ENCODE results near the gene TMTC1. TPM values are rescaled to one million over a fixed set of nuclear protein-coding genes. Genes with fewer than 3 reads are reported as not detected.

TMTC1 gene
- total RNA-seq, 1 donor from 2014 or later = 16.1 TPM

DNA sequence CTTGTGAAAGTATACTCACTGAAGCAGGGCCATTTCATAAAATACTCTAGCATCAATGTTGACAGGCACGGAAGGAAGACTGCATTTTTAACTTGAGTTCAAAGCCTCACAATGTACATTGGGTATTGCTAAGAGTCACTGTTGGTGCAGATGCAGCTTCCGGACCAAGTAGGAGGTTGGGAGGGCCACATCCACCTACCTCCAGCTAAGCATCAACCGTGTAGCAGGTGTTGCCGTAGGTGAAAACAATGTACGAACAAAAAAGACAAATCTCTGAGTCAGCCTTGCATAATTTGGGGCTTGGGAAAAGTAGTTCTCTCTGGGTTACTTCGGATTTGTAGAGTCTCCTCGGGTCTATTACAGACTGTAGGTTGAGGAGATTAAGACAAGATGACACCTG lies 48.1 kb downstream of the TMTC1 start:
- no peaks in the 10 kb centered on the region for H4K20me1 ChIP-seq (ENCODE audit: low read depth)
- no peak overlapping the region for H2AFZ ChIP-seq (replicated peaks)
- peaks cover 3% of the 10 kb centered on the region for H3K4me1 ChIP-seq
- no peaks in the 10 kb centered on the region for H3F3A ChIP-seq (ENCODE audit: low read depth)
- no peaks in the 10 kb centered on the region for H3K36me3 ChIP-seq
- no peaks in the 10 kb centered on the region for H3K27me3 ChIP-seq
- TF ChIP-seq EZH2 (IDR thresholded peaks at IDR 0.05) (no peak), CTCF (IDR thresholded peaks at IDR 0.05) (no peak), EZH2phosphoT487 (IDR thresholded peaks at IDR 0.05) (no peak)
- Mint-ChIP-seq H3K4me1 (peaks cover 10% of the 10 kb centered on the region), H3K27ac (no peak overlapping the region), H3K36me3 (peaks cover 14% of the 10 kb centered on the region), H3K9me3 (no peaks in the 10 kb centered on the region), H3K4me3 (no peak overlapping the region), H3K27me3 (ENCODE audit: insufficient read depth, low read depth) (no peaks in the 10 kb centered on the region)
- DNase-seq (ENCODE audit: low spot score) = no peak
- no peak overlapping the region for H3K27ac ChIP-seq
- no peak overlapping the region for H3K9ac ChIP-seq
- H3K4me3 ChIP-seq = no peak overlapping the region
- no peaks in the 10 kb centered on the region for H3K9me3 ChIP-seq (ENCODE audit: low read depth)
- no peaks in the 10 kb centered on the region for H3K79me2 ChIP-seq (ENCODE audit: low read depth)
- H3K4me2 ChIP-seq = no peak overlapping the region

GRCh38 chr12:29734734-29735133 lies 49.0 kb downstream of the TMTC1 start:
- no peaks in the 10 kb centered on the region for H3K27me3 ChIP-seq
- H3K4me1 Mint-ChIP-seq = peaks cover 13% of the 10 kb centered on the region
- no peaks in the 10 kb centered on the region for H3K9me3 ChIP-seq (ENCODE audit: low read depth)
- no peak overlapping the region for H3K27ac ChIP-seq
- no peak overlapping the region for H3K4me2 ChIP-seq
- H3K27me3 Mint-ChIP-seq (ENCODE audit: insufficient read depth, low read depth) = no peaks in the 10 kb centered on the region
- no peak overlapping the region for H3K27ac Mint-ChIP-seq
- no peak overlapping the region for H3K9ac ChIP-seq
- H3K9me3 Mint-ChIP-seq = no peaks in the 10 kb centered on the region
- peaks cover 9% of the 10 kb centered on the region for H3K36me3 Mint-ChIP-seq
- DNase-seq (ENCODE audit: low spot score) = no peak
- no peak for TF ChIP-seq EZH2phosphoT487 (IDR thresholded peaks at IDR 0.05)
- no peak for TF ChIP-seq EZH2 (IDR thresholded peaks at IDR 0.05)
- TF ChIP-seq CTCF (IDR thresholded peaks at IDR 0.05) = no peak
- peaks cover 4% of the 10 kb centered on the region for H3K4me1 ChIP-seq
- H3K36me3 ChIP-seq = no peaks in the 10 kb centered on the region
- H3K4me3 ChIP-seq = no peak overlapping the region
- no peaks in the 10 kb centered on the region for H3K79me2 ChIP-seq (ENCODE audit: low read depth)
- H2AFZ ChIP-seq (replicated peaks) = no peak overlapping the region
- H4K20me1 ChIP-seq (ENCODE audit: low read depth) = no peaks in the 10 kb centered on the region
- H3F3A ChIP-seq (ENCODE audit: low read depth) = no peaks in the 10 kb centered on the region
- no peak overlapping the region for H3K4me3 Mint-ChIP-seq

- TF ChIP-seq CTCF (IDR thresholded peaks at IDR 0.05) (no peak), EZH2phosphoT487 (IDR thresholded peaks at IDR 0.05) (no peak), EZH2 (IDR thresholded peaks at IDR 0.05) (no peak)
- Histone ChIP-seq H3K4me1 (peaks cover 4% of the 10 kb centered on the region), H4K20me1 (ENCODE audit: low read depth) (no peaks in the 10 kb centered on the region), H3K4me3 (no peak overlapping the region), H3K4me2 (no peak overlapping the region), H3K36me3 (no peaks in the 10 kb centered on the region), H3K9me3 (ENCODE audit: low read depth) (no peaks in the 10 kb centered on the region), H3K27me3 (no peaks in the 10 kb centered on the region), H3K79me2 (ENCODE audit: low read depth) (no peaks in the 10 kb centered on the region), H3K27ac (no peak overlapping the region), H3K9ac (no peak overlapping the region), H2AFZ (replicated peaks) (no peak overlapping the region), H3F3A (ENCODE audit: low read depth) (no peaks in the 10 kb centered on the region)
- peaks cover 8% of the 10 kb centered on the region for H3K36me3 Mint-ChIP-seq
- no peaks in the 10 kb centered on the region for H3K9me3 Mint-ChIP-seq
- H3K4me3 Mint-ChIP-seq = no peak overlapping the region
- peaks cover 12% of the 10 kb centered on the region for H3K4me1 Mint-ChIP-seq
- H3K27ac Mint-ChIP-seq = no peak overlapping the region
- H3K27me3 Mint-ChIP-seq (ENCODE audit: insufficient read depth, low read depth) = no peaks in the 10 kb centered on the region
- no peak for DNase-seq (ENCODE audit: low spot score)
Observed at GRCh38 chr12:29734305-29734704, 49.4 kb downstream of the TMTC1 start.
